OCI-LY3 (cell line): Measurements from ENCODE around the gene SERGEF.

Experiments
- H2AFZ ChIP-seq: fragments of 200-600, 300-600 bp; shearing (Covaris generic); 2 replicates; pipeline ENCODE4 v1.6.0; 2014; ENCODE audit warnings: antibody characterized with exemption, low read depth, low read length
- H3K27ac ChIP-seq: fragments of 200-600, 300-600 bp; sonication (generic); 2 replicates; pipeline ENCODE4 v1.5.1; 2014; ENCODE audit warnings: mild to moderate bottlenecking, low read length, moderate library complexity, mixed read lengths
- H3K27me3 ChIP-seq: fragments of 200-600, 300-600 bp; sonication (generic); 2 replicates; pipeline ENCODE4 v1.6.1; 2014; ENCODE audit warnings: low read depth, low read length, mixed read lengths
- H3K36me3 ChIP-seq: fragments of 200-600, 300-600 bp; sonication (generic); replicated peaks from 2 replicates; pipeline ENCODE3; 2014; ENCODE audit warnings: low read depth, low read length, mixed read lengths
- H3K4me1 ChIP-seq: fragments of 300-600, 200-600 bp; sonication (generic); 2 replicates; pipeline ENCODE4 v1.6.1; 2014; ENCODE audit warnings: low read length, mixed read lengths
- H3K4me2 ChIP-seq: fragments of 200-600, 300-600 bp; sonication (generic); 2 replicates; pipeline ENCODE4 v1.6.1; 2014; ENCODE audit warnings: low read length, mixed read lengths
- H3K4me3 ChIP-seq: fragments of 300-600, 200-600 bp; sonication (generic); 2 replicates; pipeline ENCODE4 v1.5.1; 2014; ENCODE audit warnings: antibody characterized with exemption, mild to moderate bottlenecking, low read length, moderate library complexity
- H3K79me2 ChIP-seq: fragments of 300-600, 200-600 bp; shearing (Covaris generic); 2 replicates; pipeline ENCODE4 v1.6.1; 2014; ENCODE audit warnings: mild to moderate bottlenecking, low read length, mixed read lengths
- H3K9ac ChIP-seq: fragments of 300-600, 200-600 bp; shearing (Covaris generic); 2 replicates; pipeline ENCODE4 v1.6.0; 2014; ENCODE audit warnings: mild to moderate bottlenecking, low read length, moderate library complexity
- H3K9me3 ChIP-seq: fragments of 200-600, 300-600 bp; shearing (Covaris generic); 2 replicates; pipeline ENCODE4 v1.6.1; 2014; ENCODE audit warnings: low read length, mixed read lengths; ENCODE audit not compliant: insufficient read depth
- H4K20me1 ChIP-seq: fragments of 200-600, 300-600 bp; sonication (generic); 2 replicates; pipeline ENCODE4 v1.6.1; 2016; ENCODE audit warnings: low read length, mixed read lengths; ENCODE audit not compliant: insufficient read depth
- CTCF ChIP-seq: fragments of 200-600, 300-600 bp; sonication (generic); IDR thresholded peaks from 2 replicates; pipeline ENCODE4 v1.5.1; 2014; ENCODE audit warnings: antibody characterized with exemption, low read length, low read depth
- EZH2phosphoT487 ChIP-seq: fragments of 200-600 bp; shearing (Covaris generic); IDR thresholded peaks from 2 replicates; pipeline ENCODE4 v1.6.1; 2018; ENCODE audit warnings: antibody characterized with exemption, mixed run types, low read depth

Gene SERGEF

GRCh38 chr11:17951685-17952388 is 61.0 kb downstream of the SERGEF start:
- Histone ChIP-seq H3K9ac (no peak overlapping the region), H3K27ac (no peak overlapping the region), H4K20me1 (no peaks in the 10 kb centered on the region), H3K36me3 (no peaks in the 10 kb centered on the region), H3K4me3 (no peak overlapping the region), H3K27me3 (no peaks in the 10 kb centered on the region), H2AFZ (no peak overlapping the region), H3K4me2 (no peak overlapping the region), H3K79me2 (no peaks in the 10 kb centered on the region), H3K4me1 (no peaks in the 10 kb centered on the region), H3K9me3 (no peaks in the 10 kb centered on the region)
- no peak for TF ChIP-seq CTCF
- TF ChIP-seq EZH2phosphoT487 = no peak

GRCh38 chr11:17950644-17951043 is 62.2 kb downstream of the SERGEF start:
- Histone ChIP-seq H3K9me3 (no peaks in the 10 kb centered on the region), H3K4me1 (no peaks in the 10 kb centered on the region), H2AFZ (no peak overlapping the region), H3K27me3 (no peaks in the 10 kb centered on the region), H4K20me1 (no peaks in the 10 kb centered on the region), H3K36me3 (no peaks in the 10 kb centered on the region), H3K9ac (no peak overlapping the region), H3K79me2 (no peaks in the 10 kb centered on the region), H3K4me3 (no peak overlapping the region), H3K4me2 (no peak overlapping the region), H3K27ac (no peak overlapping the region)
- TF ChIP-seq CTCF (no peak), EZH2phosphoT487 (no peak)

GRCh38 chr11:17948296-17948695 is 64.6 kb downstream of the SERGEF start:
- H3K79me2 ChIP-seq = no peaks in the 10 kb centered on the region
- no peaks in the 10 kb centered on the region for H4K20me1 ChIP-seq
- H3K4me1 ChIP-seq = no peaks in the 10 kb centered on the region
- TF ChIP-seq CTCF (no peak), EZH2phosphoT487 (no peak)
- H3K9me3 ChIP-seq = no peaks in the 10 kb centered on the region
- H3K36me3 ChIP-seq = peaks cover 5% of the 10 kb centered on the region
- no peak overlapping the region for H3K27ac ChIP-seq
- no peak overlapping the region for H3K9ac ChIP-seq
- H2AFZ ChIP-seq = no peak overlapping the region
- H3K27me3 ChIP-seq = no peaks in the 10 kb centered on the region
- H3K4me3 ChIP-seq = no peak overlapping the region
- H3K4me2 ChIP-seq = no peak overlapping the region

GRCh38 chr11:17939542-17939941 is 73.3 kb downstream of the SERGEF start:
- H3K4me3 ChIP-seq = no peak overlapping the region
- TF ChIP-seq EZH2phosphoT487 = no peak
- TF ChIP-seq CTCF = no peak

More at GRCh38 chr11:17939542-17939941, 73.3 kb downstream of the SERGEF start:
- H3K4me1 ChIP-seq = no peaks in the 10 kb centered on the region
- no peaks in the 10 kb centered on the region for H3K79me2 ChIP-seq
- no peak overlapping the region for H2AFZ ChIP-seq
- no peak overlapping the region for H3K27ac ChIP-seq
- no peaks in the 10 kb centered on the region for H3K9me3 ChIP-seq
- no peaks in the 10 kb centered on the region for H4K20me1 ChIP-seq
- H3K4me2 ChIP-seq = no peak overlapping the region
- H3K27me3 ChIP-seq = no peaks in the 10 kb centered on the region
- H3K36me3 ChIP-seq = peaks cover 5% of the 10 kb centered on the region
- H3K9ac ChIP-seq = no peak overlapping the region
